HG03378 (cell line): ENCODE results near the gene UGDH.
"Not testable (repeated sequence)": the region's sequence is repeated elsewhere in the genome, so short reads cannot be mapped to it uniquely, and the experiment has no call there.

Experiments used
- ATAC-seq: cut with Tn5 transposase; IDR thresholded peaks from one replicate; pipeline ENCODE4 v1.9.1; 2021; ENCODE audit warnings: mild to moderate bottlenecking, moderate library complexity; ENCODE audit not compliant: unreplicated experiment

The UGDH gene

DNA sequence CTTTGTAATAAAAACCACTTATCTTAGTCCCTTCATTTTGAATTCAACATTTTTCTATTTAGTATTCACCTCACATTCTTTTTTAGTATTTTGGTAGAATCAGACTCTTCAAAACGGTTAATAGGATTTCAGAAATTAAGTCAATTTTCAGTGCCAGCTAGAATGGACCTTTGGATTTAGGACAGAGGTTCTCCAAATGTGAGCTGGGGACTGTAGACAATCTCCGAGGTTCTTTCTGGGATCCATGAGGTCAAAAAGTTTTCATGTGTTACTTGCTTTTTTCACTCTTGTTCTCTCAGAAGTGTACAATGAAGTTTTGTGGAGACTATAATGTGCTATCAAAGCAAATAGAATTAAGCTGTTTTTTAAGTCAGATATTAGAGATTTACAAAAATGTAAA, 2.3 kb upstream of the UGDH start:
- no peak for ATAC-seq

DNA sequence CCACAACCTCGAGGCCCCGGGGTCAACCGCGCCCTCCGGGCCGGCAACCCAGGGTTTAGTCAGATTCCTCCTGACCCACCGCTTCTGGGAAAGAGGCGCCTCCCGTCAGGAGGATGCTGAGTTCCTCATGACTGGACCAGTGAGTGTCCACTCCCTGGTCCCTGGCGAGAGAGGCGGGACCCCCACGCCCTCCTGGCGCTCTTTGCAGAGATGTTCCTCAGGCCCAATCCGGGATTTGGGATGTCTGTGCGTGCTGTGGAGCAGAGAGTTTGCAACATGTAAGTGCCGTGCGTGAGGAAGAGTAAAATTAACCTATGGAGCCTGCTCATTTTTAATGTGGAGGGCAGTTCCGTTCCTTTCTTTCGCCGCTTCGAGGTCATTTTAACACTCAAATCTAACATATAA, 824 bp upstream of the UGDH start:
- ATAC-seq, result no peak

DNA sequence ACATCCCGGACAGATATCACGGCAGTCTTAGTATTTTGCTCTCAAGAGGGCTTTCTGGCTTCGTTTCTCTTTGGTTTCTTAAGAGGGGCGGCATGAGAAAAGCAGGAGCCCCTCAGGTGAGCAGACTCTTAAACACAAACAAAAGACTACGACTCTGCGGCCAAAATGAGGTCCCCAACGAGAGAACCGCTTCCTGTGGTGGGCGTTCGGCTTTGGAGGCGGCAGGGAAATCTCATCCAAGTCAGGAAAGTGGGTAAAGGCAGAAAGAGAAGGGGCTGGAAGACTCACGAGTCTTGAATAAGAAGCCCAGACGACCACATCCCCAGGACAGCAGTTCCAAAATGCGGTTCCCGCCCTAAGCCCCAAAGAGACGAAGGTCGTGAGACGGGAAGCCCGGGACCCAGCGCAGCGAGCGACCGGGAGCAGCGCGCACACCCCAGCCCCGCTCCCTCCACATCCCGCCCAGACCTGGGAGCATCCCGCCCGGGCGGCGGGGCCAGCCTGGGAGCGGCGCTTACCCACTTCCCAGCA, 409 bp downstream of the UGDH start:
- ATAC-seq, result no peak

DNA sequence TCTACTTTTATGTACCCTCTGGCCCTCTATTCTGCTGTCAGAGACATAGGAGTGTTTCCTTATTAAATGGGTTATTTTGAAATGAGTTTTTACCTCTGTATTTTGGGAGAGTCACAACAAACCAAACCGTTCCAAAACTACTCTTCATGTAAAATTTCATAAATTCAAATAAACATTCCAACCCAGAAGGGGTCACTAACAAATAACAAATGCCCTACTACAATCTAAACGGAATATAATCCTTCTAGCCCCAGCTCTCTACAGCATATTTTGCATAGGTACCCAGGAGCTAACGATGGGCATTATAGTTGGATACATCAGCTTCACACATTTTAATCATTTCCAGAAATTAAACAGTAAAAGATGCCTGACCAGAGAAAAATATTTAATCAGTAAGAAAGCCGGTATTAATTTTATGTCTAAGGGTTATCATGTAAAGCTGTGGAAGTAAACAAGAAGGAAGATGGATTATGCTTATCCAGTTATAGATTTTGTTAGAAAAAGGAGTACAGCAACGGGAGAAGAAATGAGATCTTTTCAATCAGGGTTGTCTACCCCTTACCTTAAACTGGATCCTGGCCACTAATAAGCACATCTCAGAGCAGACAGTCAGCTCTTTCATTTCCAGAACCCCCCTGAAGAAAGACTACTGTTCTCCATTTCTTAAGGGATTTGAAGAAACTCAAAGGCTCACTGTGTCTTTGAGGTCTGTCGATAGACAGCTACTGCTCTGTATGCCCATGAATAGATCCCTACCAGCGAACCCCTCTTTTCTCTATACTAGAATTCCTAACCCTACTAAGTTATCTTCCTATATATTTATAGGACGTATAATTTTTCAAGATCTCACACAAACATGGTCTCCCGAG, 1.2 kb downstream of the UGDH start:
- no peak for ATAC-seq

DNA sequence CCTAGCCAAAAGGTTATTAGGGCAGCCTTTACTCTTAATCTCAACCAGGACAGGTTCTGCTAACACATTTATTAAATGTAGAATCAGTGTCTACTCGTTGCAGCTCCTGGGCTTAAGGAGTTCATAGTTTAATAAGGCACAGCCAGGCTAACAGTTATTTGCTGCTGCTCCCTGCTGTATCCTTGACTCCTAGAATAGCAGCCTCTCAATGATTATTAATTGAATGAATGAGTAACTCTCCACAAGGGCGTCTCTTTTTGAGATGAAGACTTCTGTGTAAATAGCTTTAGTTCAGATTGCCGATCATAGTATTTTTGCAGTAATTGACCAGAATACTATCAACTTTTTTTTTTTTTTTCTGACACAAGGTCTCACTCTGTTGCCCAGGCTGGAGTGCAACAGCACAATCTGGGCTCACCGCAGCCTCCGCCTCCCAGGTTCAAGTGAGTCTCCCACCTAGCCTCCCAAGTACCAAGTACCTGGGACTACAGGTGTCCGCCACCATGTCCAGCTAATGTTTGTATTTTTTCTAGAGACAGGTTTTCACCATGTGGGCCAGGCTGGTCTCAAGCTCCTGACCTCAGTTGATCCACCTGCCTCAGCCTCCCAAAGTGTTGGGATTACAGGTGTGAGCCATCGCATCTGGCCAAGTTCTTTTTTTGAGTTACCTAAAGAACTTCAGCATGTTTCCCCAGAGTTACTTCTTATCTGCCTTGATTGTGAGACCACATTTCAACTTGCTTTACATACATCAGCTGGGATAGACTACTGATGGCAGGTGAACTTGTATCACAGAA, 2.9 kb downstream of the UGDH start:
- ATAC-seq, result no peak

DNA sequence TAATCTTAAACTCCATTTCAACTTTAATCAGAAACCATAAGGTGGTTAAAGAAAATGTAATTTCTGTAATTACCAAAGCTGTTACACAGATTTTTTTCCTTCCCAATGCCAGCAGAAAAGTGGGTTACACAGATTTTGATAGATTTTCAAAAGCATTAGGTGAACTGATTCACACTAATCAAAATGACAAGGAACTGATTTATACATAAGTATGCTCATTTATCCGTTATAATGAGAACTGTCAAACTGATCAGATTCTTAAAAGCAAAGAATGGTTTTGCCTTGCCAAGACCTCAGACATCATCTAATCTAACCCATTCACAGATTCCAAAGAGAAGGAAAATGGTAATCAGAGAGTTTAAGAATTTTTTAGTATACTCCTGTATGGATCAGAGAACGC, 5.2 kb downstream of the UGDH start:
- ATAC-seq, result no peak

DNA sequence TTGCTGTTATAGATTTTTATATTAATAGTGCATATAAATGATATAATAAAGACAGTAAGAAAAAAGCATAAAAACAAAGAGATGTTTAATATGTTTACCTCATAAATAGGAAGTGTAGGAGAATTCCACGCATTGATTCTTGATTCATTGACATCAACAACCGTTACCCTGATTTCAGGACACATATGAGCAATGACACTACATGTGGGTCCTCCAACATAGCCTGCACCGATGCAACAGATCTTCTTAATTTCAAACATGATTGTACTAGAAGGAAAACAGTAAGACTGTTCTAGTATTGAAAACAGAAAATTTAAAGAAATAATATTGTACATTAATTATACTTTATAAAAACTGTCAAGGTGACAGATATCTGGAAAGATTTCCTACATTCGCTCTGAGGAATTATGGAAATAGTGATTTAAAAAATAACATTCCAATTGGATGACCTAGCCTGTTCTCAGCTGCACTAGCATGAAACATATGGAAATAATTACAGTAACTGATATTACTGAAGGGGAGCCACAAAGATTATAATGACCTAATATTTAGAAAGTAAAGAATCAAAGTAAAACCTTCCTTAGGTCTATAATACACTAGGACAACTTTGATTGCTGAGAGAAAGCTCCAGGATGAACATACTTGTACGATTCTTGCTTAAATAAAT, 5.9 kb downstream of the UGDH start:
- no peak for ATAC-seq

DNA sequence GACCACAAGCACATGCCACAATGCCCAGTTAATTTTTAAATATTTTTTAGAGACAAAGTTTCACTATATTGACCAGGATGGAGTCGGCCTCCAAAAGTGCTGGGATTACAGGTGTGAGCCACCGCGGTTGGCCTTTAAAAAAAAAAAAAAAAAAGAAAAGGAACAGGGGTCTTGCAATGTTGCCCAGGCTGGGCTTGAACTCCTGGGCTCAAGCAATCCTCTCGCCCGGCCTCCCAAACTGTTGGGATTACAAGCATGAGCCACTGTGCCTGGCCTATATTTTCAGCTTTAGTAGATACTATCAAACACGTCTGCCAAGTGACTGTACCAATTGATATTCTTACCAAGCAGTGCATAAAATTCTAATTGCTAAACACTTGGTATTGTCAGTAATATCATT, 8.8 kb downstream of the UGDH start:
- ATAC-seq, result no peak

DNA sequence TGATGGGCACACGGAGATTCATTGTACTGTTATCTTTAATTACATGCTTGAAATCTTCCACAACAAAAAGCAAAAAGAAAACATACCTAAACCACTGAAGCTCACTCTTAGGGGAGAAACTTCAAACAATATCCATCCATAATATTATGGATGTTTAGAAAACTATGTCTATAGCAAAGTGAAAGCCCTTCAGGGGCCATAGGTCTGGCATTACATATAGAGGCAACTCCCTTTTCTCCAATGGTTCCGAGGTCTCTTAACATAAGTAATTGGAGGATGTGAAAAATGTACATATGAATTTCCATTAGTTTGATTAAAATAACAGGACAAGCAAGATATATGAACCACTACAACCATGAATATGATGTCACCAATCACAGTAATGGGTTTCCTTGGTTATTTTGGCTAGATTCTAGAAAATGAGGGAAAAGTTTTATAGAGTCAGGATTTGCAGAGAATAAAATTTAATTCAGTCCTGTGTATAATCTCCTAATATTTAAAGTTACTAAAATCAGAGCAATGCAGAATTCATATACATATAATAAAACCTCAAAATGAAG, 10.8 kb downstream of the UGDH start:
- no peak for ATAC-seq

DNA sequence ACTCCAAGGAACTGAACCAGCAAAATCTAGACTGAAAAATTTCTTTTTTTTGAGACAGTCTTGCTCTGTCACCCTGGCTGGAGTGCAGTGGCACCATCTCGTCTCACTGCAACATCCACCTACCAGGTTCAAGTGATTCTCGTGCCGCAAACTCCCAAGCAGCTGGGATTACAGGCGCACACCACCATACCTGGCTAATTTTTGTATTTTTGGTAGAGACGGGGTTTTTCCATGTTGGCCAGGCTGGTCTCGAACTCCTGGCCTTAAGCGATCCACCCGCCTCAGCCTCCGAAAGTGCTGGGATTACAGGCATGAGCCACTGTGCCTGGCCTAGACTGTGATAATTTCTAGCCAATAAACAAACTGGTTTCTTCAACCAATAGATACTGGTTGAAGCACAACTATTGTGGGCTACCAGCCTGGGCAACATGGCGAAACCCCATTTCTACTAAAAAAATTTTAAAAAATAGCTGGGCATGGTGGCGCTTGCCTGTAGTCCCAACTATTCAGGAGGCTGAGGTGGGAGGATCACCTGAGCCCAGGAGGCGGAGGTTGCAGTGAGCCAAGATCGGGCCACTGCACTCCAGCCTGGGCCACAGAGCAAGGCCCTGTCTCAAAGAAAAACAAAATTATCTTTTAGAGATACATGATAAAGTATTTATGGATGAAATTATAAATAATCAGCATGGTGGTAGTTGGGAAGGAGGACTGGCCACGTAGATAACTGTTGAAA, 11.4 kb downstream of the UGDH start:
- not testable (repeated sequence) for ATAC-seq

DNA sequence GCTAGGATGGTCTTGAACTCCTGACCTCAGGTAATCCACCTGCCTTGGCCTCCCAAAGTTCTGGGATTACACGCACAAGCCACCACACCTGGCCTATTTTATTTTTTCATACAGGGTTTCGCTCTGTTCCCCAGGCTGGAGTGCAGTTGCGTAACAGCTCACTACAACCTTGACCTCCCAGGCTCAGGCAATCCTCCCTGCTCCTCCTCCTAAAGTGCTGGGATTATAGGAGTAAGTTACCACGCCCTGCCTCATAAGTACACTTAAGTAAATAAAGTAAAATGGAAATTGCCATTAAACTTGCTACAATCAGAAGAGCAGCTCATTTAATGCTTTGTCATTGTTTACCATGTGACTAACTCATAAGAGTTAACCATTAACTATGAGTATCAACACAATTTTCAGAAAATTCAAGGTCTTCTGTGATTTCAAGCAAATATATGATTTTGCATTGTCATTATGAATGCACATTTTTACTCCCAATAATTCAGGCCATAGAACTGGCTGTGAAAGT, 12.3 kb downstream of the UGDH start:
- ATAC-seq, result no peak

DNA sequence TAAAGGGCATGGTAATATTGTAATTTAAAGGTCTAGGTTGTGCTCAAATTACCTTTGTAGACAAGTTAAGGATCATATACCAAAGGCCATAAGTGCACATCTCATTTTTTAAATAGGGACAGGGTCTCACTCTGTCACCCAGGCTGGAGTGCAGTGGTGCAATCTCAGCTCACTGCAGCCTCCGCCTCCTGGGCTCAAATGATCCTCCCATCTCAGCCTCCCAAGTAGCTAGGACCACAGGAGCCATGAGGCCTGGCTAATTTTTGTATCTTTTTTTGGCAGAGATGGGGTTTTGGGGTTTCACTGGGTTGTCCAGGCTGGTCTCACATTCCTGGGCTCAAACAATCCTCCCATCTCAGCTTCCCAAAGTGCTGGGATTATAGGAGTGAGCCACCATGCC, 13.0 kb downstream of the UGDH start:
- not testable (repeated sequence) for ATAC-seq

DNA sequence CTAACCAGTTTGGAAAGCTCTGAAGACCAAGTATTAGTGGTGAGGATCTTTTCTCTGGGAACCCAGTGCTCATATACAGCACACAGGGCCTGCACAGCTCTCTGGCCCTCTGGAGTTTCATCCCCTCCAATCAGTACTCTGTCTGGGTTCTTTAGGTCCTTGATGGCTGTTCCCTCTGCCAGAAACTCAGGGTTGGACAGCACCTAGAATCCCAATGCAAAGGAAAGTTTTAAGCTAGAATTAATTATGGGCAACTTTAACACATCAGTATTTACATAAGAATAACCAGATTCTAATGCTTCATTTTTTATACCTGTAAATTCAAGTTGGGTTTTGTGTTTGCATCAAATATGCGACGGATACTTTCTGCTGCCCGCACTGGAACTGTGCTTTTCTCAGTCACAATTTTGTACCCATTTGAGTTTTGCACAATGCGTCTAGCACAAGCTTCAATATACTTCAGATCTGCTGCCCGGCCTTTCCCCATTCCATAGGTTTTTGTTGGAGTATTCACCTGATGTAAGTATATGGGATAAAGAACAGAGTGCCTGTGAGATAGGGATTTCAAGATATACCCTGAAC, 16.8 kb downstream of the UGDH start:
- ATAC-seq, result no peak

DNA sequence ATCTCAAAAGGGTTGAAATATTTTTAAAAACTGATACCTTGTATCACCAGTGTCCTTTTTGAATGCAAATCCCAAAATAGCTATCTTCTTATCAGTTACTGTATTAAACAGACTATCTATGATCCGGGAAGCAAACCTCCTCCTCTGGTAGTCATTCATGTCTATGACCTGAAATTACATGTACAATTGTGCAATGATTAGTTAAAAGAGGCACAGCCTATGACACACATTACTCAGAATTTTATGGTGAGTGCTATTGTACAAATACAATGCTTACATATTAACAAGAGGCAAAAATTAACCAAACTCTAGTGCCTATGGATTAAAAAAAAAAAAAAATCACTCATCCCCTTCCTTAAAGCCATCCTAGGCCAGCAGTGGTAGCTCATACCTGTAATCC, 21.7 kb downstream of the UGDH start:
- no peak for ATAC-seq

DNA sequence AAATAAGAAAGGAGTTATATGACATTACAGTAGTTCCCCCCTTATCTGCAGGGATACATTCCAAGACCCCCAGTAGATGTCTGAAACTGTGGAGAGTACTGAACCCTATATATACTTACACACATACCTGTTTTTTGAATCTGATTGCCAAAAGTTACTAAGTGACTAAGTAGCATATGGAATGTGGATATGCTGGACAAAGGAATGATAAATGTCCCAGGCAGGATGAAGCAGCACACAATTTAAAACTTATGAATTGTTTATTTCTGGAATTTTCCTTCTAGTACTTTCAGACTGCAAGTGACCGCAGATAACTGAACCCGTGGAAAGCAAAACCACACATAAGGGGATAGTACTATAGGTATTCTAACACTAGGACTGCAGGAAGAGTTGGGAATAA, 22.7 kb downstream of the UGDH start:
- no peak for ATAC-seq

DNA sequence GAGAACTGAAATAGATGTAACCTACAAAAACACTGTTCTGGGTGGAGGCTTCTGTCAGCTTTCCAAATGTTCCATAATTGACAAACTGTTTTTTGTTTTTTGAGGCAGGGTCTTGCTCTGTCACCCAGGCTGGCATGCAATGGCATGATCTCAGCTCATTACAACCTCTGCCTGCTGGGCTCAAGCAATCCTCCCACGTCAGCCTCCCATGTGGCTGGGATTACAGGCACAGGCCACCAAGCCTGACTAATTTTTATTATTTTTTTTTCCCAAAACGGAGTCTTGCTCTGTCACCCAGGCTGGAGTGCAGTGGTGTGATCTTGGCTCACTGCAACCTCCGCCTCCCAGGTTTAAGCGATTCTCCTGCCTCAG, 24.6 kb downstream of the UGDH start:
- ATAC-seq, result not testable (repeated sequence)

DNA sequence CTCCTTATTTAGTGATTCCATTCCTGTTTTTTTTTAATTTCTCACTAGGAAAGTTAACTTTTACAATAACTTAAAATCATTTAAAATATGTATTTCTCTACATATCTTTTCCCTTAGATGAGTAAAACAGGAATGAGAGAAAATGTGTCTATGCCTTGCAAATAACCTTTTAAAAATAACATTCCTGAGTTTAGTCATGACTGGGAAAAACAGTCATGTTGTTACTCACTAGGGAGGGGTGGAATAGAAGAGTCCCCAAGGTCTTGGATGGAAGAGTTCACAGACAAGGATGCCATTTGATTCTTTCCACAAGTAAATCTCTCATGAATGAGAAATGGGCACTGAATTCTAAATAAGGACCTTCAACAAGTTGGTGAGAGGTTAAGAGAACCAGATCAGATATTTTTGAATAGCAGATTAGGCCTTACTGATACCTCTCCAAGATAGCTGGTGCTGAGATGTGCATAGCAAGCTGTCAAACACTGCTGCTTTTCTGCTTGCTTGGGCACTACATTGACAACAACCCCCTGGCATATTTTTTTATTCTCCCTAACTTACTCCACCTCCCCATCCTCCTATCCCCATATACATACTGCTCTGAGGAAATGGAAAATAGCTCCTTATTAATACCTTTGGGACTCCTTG, 25.1 kb downstream of the UGDH start:
- ATAC-seq, result no peak

DNA sequence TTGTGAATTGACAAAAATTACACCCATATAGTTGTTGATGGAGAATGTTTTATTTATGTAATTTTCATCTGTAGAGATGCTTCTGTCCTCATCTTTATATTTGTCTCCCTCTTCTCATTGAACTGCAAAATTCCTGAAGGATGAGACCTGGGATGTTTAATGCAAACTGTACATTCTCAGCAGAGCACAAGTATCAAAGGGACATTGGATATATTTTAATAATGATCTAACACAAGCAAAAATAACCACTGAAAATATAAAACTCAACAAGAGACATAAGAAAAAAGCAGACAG, 28.6 kb downstream of the UGDH start:
- ATAC-seq, result no peak

DNA sequence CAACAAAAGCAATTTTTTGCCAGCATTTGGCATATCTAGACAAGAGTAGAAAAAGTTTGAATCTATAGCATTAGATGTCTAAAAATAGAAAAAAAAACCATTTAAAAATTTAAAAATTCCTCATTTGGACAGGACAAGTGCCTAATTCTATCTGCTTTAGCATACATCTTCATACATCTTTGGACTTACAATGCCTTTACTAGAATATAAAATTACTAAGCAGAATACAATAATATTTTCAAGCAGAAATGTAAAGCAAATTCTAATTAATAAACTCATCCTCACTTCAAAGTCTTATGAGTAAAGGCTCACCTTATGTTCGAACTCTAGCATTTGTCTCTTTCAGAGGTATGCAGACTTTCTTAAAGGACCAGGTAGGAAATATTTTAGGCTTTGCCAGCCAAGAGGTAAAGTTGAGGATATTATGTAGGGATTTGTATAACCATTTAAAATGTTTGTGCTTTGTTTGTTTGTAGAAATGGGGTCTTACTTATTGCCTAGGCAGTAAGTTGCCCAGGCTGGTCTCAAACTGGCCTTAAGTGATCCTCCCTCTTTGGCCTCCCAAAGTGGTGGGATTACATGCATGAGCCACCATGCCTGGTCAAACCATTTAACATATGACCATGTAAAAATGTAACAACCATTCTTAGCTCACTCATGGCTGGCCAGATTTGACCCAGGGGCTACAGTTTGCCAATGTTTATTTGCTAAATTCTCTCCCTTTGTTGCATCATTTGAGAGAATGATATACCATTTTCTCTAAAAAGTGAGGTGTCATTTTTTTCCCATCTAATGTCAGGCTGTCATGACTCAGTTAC, 29.1 kb downstream of the UGDH start:
- ATAC-seq, result no peak
